HL-60/S4 treated with retinoic acid at 250 ng/mL for 4 days and 3 days (cell line): ENCODE measurements around the gene CHCHD6.

Experiments
- in situ Hi-C: fragments of 300-500 bp; cut with MboI; formaldehyde crosslinking; loops from 2 replicates; pipeline ENCODE4 v1.7.0; 2022; ENCODE audit warnings: low sequenced_read_pairs

The CHCHD6 gene

GRCh38 chr3:126854666-126855065 is 150.6 kb downstream of the CHCHD6 start:
- in situ Hi-C loops: no loop called here

GRCh38 chr3:126855374-126855773 is 151.3 kb downstream of the CHCHD6 start:
- in situ Hi-C loops: no loop called here

GRCh38 chr3:126857928-126858327 is 153.9 kb downstream of the CHCHD6 start:
- in situ Hi-C loops: no loop called here

- in situ Hi-C loops: no loop called here
Measured at GRCh38 chr3:126858401-126858800, 154.4 kb downstream of the CHCHD6 start.

GRCh38 chr3:126858887-126859286 is 154.8 kb downstream of the CHCHD6 start:
- in situ Hi-C loops: no loop called here

GRCh38 chr3:126859415-126860246 is 155.6 kb downstream of the CHCHD6 start:
- in situ Hi-C loops: no loop called here

- in situ Hi-C loops: no loop called here
Measured at GRCh38 chr3:126865736-126866135, 161.7 kb downstream of the CHCHD6 start.

- in situ Hi-C loops: no loop called here
Measured at GRCh38 chr3:126866175-126866759, 162.2 kb downstream of the CHCHD6 start.

GRCh38 chr3:126867190-126867862 is 163.3 kb downstream of the CHCHD6 start:
- in situ Hi-C loops: no loop called here

GRCh38 chr3:126867863-126868200 is 163.8 kb downstream of the CHCHD6 start:
- in situ Hi-C loops: no loop called here

GRCh38 chr3:126870608-126871210 is 166.7 kb downstream of the CHCHD6 start:
- in situ Hi-C loops: no loop called here

GRCh38 chr3:126872701-126873342 is 168.8 kb downstream of the CHCHD6 start:
- in situ Hi-C loops: no loop called here

GRCh38 chr3:126873416-126873815 is 169.4 kb downstream of the CHCHD6 start:
- in situ Hi-C loops: no loop called here

GRCh38 chr3:126878664-126879063 is 174.6 kb downstream of the CHCHD6 start:
- in situ Hi-C loops: no loop called here

GRCh38 chr3:126880901-126881300 is 176.9 kb downstream of the CHCHD6 start:
- in situ Hi-C loops: no loop called here

- in situ Hi-C loops: no loop called here
Measured at GRCh38 chr3:126881861-126882260, 177.8 kb downstream of the CHCHD6 start.

GRCh38 chr3:126883241-126883640 is 179.2 kb downstream of the CHCHD6 start:
- in situ Hi-C loops: no loop called here

- in situ Hi-C loops: no loop called here
Measured at GRCh38 chr3:126885425-126885824, 181.4 kb downstream of the CHCHD6 start.

GRCh38 chr3:126886217-126886616 is 182.2 kb downstream of the CHCHD6 start:
- in situ Hi-C loops: no loop called here

GRCh38 chr3:126887686-126888085 is 183.6 kb downstream of the CHCHD6 start:
- in situ Hi-C loops: no loop called here

GRCh38 chr3:126888186-126888760 is 184.2 kb downstream of the CHCHD6 start:
- in situ Hi-C loops: no loop called here
